NOMO-1 treated with dmso at 0.1 percent for 144 hours (cell line): ENCODE data around the gene DNAAF1.

Experiments used
- DNase-seq: peaks from one replicate; lab custom pipeline; 2025; ENCODE audit not compliant: unreplicated experiment; lab: John Stamatoyannopoulos, UW

Gene DNAAF1

GRCh38 chr16:84121007-84121406 is 24.1 kb upstream of the DNAAF1 start:
- DNase-seq = no peak

DNA sequence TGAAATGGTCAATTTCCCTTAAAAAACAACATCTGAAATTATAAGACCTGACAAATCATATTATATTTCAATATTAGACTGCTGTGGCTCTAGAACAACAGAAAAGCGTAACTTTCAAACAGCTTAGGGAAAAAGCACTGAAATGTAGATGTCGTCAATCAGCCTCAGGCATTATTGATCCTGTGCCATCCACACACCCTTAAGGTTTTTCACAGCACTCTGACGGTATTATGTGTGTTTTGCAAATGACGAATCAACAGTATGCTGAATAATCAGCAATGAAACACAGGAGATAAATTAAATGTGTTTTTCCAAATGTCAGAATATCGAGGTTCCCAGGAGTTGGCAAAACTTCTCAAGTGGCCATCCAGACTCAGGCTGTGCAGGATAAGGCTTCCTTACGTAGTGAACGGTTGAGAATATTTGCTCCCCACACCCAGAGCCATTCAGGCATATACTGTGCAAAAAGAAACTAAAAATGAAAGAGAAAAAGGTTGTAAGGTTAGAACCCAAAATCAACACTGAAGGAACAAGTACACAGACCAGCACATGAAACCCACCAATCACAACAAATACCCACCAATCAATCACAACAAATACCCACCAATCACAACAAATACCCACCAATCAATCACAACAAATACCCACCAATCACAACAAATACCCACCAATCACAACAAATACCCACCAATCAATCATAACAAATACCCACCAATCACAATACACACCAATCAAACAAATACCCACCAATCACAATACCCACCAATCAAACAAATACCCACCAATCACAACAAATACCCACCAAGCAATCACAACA is 20.6 kb upstream of the DNAAF1 start:
- DNase-seq = no peak

GRCh38 chr16:84131117-84131516 is 14.0 kb upstream of the DNAAF1 start:
- no peak for DNase-seq

DNA sequence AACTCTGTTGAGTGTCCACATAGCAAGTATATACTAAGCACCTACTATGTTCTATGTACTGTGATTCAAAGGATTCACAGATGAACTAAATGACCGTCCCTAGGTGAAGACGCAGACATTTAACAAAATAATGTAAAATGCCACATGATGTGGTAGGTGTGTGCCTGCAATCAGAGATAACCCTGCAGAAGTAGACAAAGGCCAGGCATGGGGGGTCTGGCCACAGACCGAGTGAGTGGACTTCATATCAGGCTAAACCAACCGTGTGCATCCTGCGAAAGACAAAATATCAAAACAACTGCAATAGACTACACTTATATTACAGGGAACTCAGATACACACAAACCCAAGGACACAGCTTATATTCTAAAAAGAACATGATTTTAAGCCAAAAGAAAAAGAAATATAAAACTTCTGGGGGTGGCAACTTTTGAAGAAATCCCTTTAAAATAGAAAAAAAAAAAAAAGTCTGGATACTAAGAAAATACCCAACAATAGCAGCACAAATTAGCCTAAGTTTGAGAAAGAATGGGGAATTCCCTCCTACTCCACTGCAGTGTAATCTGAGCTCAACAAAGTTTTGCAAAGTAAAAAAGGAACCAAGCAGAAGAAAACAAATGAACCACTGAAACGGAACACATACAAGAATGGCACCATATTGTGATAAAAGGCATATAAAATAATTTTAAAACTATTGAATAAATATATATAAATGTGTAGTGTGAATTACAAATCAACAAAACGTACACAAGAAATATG is 12.4 kb upstream of the DNAAF1 start:
- no peak for DNase-seq

- no peak for DNase-seq
Observed at GRCh38 chr16:84136331-84137125, 8.6 kb upstream of the DNAAF1 start.

DNA sequence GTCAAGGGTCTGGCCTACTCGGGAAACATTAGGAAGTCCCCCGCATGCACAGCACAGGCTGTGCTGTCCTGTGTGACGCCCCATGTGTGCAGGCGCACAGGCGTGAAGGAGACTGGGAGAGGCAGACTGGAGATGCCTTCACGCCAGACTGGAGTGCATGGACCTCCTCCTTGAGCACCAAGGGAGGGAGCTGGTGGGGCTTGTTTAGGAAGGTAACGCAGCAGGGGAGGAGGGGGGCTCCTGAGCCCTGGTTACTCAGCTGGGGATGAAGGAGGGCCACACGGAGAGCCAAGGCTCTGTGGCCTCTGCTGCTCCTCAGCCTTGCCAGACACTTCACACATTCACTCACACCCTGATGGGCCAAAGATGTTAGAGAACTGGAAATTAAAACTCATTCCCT is 7.8 kb upstream of the DNAAF1 start:
- no peak for DNase-seq

GRCh38 chr16:84137769-84138357 is 7.2 kb upstream of the DNAAF1 start:
- no peak for DNase-seq

- no peak for DNase-seq
Observed at GRCh38 chr16:84138500-84138823, 6.6 kb upstream of the DNAAF1 start.

DNA sequence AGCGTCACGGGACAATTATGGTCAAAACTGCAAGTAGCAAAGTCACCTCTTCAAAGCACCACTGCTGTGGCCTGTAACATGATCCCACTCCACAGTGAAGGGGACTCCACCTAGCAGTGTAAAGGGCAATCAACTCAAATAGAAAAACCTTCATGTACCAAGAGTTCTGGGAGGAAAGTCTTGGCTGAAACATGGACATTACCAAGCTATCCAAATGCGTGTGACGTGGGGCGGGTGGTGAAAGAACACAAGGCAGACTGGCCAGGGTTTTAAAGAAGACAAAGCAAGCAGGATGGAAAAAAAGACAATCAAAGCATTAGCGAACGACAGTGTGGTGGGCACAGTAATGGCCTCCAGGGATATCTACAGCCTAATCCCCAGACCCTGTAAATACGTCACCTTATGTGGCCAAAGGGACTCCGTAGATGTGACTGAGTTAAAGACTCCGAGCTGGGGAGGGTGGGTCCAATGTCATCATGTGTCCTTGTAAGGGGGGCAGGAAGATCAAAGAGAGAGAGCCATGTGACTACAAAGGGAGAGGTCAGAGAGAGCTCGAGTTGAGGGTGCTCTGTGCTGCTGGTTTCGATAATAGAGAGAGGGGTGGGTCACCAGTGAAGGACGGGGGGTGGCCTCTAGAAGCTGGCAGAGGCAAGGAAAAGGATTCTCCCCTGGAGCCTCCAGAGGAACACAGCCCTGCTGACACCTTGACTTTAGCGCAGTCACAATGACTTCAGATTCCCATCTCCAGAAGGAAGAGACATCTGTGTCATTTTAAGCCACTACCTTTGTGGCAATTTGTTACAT is 6.1 kb upstream of the DNAAF1 start:
- DNase-seq = no peak

DNA sequence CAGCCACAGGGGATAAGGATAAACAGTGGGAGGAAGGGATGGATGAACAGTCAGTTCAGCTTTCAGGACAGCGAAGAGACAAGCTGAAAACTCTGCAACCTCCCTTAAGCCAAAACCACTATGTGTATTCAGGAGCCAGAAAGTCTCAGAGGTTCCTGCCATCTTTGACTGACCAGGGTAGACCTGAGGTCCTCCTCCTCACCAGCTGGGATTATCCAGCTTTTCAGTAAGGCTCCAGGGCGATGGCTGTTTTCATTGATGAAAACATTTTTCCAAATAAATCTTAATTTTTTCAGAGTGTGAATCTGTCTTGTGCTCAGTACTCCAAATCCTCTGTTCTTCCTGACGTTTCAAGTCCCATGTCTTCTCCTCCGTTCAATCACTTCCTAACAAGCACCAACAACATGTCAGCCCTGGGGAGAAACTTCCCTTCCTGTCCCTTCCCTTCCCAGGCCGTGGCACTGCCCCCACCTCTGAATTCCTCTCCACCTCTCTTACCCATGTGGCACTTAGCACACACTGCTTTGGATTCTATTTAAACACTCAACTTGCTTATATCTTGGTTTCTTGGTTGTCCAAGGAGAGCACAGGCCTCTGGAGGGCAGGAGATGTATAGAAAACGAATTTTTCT is 5.4 kb upstream of the DNAAF1 start:
- DNase-seq = no peak

DNA sequence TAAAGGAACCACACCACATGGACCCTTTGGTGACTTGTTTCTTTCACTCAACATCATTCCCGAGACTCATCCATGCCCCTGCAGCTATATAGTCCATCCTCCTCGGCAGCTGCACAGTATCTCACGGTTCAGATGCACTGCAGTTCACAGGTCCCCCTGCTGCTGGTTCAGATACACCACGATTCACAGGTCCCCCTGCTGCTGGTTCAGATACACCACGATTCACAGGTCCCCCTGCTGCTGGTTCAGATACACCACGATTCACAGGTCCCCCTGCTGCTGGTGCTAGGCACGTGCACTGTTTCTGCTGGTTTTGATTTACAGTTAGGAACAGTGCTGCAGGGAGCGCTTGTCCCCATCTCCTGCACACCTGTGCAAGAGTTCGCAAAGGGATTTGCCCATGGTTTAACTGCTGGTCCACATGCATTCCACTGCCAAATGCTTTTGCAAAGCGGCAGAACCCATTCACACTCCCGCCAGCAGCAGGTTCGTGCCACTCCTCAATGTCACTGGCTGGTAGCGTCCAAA is 3.9 kb upstream of the DNAAF1 start:
- no peak for DNase-seq

- DNase-seq = no peak
Observed at GRCh38 chr16:84143081-84143480, 2.0 kb upstream of the DNAAF1 start.

GRCh38 chr16:84143784-84144199 is 1.3 kb upstream of the DNAAF1 start:
- DNase-seq = no peak

GRCh38 chr16:84144209-84144858 is 774 bp upstream of the DNAAF1 start:
- DNase-seq = peak; percentile 13

- no peak for DNase-seq
Observed at GRCh38 chr16:84150926-84151325, 5.8 kb downstream of the DNAAF1 start.

- DNase-seq = no peak
Observed at GRCh38 chr16:84153660-84154214, 8.6 kb downstream of the DNAAF1 start.

DNA sequence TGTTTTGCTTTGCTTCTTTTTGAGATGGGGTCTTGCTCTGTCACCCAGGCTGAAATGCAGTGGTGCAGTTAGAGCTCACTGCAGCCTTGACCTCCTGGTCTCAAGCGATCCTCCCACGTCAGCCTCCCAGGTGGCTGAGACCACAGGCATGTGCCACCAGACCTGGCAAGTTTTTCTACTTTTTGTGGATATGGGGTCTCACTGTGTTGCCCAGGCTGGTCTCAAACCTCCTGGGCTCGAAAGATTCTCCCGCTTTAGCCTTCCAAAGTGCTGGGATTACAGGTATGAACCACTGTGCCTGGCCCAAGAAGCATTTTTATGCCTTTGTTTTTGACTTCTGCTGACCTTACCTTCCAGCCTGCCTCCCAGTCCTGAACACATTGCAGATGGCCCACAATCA is 10.1 kb downstream of the DNAAF1 start:
- DNase-seq = no peak

- DNase-seq = no peak
Observed at GRCh38 chr16:84155771-84156170, 10.7 kb downstream of the DNAAF1 start.

DNA sequence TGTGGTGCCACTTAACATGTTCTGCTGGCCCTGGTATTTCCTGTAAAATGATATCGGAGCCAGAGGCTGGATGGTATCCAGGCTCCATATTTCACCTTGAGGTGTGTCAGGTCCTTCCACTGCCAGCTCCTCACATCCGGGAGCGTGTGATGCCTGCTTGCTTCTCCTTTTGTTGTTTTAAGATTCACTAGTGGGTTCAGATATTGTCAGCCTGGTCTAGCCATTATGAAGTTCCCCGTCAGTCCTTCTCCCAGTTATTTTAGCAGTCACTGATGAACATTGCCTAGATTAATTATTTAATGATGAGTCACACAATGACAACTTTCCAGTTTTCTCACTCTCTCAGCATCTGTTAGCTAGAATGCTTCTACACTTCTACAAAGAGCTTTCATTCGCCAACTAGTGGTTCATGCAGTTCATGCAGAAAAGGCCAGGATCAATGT is 11.3 kb downstream of the DNAAF1 start:
- DNase-seq = no peak
